ENCODE measurements around the gene GAK.
"Not testable (repeated sequence)": the region's sequence is repeated elsewhere in the genome, so short reads cannot be mapped to it uniquely, and the experiment has no call there.

GAK gene

GRCh38 chr4:952881-953573 lies 20.9 kb upstream of the GAK start:
- no peak for DNase-seq

- DNase-seq, result no peak
These were observed 19.7 kb upstream of the GAK start for GRCh38 chr4:951594-952468.

GRCh38 chr4:951186-951585 lies 19.1 kb upstream of the GAK start:
- no peak for DNase-seq

DNA sequence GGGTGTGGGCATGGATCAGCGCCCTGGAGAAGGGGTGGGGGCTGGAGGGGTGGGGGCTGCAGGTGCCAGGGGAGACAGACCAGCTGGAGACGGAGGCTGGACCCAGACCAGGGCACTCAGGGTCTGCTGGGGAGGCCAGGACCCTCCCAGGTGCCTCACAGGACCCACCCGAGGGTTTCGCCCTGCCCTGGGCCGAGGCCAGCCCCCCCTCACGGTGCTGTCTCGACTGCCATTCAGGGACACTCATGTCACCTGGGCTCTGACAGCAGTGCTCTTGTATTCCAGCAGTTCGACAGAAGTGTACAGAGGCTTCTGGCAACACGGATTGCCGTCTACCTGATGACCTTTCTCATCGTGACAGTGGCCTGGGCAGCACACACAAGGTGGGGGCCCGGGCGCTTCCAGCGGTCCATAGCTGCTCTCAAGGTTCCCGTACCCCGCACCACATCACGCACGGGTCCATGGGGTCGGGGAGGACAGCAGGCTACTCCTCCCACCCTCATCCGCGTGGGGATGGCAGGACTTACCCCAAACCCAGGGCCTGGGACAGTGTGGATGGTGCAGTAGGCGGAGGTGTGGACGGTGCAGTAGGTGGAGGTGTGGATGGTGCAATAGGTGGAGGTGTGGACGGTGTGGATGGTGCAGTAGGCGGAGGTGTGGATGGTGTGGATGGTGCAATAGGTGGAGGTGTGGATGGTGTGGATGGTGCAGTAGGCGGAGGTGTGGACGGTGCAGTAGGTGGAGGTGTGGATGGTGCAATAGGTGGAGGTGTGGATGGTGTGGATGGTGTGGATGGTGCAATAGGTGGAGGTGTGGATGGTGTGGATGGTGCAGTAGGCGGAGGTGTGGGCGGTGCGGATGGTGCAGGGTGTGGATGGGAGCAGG lies 18.3 kb upstream of the GAK start:
- DNase-seq, result no peak

- no peak for DNase-seq
These were observed 17.5 kb upstream of the GAK start for GRCh38 chr4:949656-950055.

DNA sequence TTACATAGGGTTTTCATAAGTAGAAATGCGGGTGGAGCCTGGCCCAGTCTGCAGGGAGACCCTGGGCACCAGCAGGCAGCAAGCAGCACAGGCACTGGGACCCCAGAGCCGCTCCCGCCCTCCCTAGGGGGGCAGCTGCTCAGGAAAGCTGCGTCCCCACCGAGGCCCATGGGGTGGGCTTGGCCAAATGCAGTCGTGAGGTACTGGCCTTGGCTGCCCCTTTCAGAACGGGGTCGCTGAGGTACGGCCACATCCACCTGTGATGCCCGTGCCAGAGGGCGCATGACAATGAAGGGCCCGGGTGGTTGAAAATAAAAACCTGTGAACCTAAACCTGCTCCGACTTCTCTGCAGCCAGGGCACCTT lies 16.8 kb upstream of the GAK start:
- DNase-seq, result no peak

DNA sequence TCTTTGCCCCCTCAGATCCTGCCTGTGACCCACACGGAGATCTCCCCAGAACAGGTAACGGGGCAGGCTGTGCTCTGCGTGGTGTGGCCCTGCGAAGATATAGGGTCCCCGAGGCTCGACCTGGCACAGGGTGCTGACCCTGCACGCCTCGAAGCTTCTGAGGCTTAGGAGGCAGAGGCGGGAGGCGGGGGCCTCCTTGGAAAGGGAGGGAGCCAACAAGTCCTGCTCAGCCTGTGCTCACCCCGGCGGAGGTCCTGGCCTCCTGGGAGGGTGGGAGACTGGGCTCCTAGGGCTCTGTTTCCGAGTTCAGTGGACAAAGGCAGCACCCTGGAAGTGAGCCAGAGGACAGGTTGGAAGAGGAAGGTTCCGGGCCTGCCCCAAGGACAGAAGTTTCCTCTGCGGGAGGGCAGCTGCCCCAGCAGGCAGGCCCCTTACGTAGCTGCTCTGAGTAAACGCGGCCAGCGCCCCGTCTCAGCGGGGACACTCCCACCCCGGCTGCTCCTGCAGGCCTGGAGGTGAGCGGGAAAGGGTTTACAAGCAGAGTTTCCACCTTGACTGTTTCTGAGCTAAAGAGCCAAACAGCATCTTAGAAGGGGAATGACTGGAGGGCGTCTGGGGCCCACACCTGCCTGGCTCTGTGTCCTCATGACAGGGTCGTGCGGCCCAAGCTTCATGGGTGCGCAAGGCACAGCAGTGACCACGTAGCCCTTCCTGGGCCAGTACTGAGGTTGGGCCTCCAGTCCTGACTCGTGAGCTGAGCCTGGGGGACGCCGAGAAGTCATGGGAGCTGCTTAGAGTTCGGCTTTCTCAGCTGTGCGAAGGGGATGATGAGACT lies 16.2 kb upstream of the GAK start:
- no peak for DNase-seq

GRCh38 chr4:947491-947971 lies 15.4 kb upstream of the GAK start:
- DNase-seq, result no peak

DNA sequence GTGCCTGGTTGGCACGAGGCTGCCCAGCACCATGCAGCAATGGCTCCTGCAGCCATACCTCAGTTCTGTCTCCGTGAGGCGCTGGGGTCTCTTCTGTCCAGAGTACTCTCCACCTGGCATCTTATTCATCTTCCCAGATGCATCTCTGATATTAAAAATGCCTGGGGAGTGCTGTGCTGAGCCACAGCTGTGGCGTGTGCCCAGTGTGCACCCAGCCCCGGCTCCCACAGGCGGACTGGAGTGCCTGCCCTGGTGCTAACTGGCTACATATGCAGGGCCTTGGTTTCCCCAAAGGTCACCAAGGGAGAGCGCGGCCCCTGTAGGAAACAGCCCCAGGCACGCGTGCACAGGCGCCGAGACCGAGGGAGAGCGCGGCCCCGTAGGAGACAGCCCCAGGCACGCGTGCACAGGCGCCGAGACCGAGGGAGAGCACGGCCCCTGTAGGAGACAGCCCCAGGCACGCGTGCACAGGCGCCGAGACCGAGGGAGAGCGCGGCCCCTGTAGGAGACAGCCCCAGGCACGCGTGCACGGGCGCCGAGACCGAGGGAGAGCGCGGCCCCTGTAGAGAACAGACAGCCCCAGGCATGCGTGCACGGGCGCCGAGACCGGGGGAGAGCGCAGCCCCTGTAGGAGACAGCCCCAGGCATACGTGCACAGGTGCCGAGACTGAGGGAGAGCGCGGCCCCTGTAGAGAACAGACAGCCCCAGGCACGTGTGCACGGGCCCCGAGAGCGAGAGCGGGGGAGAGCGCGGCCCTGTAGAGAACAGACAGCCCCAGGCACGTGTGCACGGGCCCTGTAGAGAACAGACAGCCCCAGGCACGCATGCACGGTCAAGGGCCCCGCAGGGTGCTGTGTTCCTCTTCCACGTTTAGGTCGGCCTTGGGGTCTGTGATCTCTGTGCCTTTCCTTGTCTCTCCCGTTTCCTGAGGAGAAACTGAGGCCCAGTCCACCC lies 14.7 kb upstream of the GAK start:
- DNase-seq, result no peak

GRCh38 chr4:946103-946450 lies 14.0 kb upstream of the GAK start:
- DNase-seq, result no peak

DNA sequence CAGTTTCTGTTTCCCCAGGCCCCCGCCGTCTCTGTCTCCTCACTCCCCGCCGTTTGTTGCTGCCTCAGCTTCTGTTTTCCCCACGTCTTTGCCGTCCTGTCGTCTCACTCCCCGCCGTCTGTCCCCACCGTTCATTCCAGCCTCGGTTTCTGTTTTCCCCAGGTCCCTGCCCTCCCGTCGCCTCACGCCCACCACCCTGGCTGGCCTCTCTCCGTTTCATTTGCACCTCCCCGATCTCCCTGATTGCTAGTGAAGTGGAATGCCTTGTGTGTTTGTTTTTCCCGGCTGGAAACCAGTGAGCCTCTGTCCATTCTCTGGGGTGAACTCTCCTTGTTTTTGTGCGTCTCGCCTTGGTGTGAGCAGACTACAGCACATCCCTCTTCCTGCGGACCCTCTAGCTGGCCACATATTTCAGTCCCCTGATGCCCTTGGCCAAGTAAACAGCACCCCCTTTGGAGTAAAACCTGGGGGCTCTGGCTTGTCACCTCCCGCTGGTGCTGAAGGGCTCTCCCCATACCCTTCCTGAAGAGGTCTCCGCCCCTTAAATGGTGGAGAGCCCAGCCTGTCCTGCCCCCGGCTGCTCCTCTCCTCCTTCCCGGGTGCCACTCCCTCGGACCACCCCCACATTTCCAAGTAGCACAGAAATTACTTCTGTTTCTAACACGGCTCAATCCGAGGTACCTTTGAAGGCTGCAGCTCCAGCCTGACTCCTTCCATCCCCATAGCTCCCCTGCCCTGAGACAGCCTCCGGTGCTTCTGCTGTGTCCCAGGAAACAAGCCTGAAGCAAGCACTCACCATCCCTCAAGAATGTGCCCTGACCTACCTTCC lies 13.4 kb upstream of the GAK start:
- no peak for DNase-seq

DNA sequence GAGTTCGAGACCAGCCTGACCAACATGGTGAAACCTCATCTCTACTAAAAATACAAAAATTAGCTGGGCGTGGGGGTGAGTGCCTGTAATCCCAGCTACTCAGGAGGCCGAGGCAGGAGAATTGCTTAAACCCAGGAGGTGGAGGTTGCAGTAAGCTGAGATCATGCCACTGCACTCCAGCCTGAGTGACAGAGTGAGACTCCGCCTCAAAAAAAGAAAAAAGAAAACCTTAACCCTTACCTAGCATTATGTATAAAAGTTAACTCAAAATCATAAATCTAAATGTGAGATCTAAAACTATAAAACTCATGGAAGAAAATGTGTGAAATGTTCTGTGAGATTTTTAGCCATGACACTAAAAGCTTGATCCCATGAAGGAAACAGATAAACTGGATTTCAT lies 7.4 kb upstream of the GAK start:
- not testable (repeated sequence) for DNase-seq

- no peak for DNase-seq
These were observed 576 bp upstream of the GAK start for GRCh38 chr4:932713-933070.

DNA sequence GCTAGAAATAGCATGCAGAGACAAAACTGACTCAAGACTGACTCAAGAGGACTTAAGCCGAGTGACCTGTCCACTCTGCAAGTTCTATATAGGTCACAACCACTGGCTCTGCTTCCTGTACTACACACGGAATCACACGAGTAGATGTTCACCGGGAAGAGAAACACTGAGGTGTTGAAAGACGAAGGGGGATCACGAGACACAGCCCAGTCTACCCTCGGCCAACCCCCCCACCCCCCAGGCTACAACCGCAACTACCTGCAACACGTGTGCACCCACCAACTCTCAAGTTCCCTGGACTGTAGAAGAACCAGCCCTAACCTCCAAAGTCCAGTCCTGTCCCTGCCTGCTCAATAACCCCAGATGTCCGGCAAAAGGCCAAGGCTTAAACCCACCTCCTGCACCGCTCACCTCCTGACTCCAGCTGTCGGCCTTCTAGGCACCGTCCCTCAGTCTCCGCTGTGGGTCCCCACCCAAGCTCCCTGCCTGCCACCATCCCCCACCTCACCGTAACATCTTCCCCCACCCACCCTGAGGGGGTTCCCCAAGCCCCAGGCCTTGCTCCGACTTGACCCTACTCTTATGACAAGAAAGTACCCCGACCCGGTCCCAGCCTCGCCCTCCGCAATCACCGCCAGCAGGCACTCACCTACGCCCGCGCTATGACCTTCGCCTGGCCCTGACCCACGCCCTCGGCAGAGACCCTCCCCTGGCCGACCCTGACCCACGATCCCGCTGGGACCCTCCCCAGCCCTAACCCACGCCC lies 739 bp downstream of the GAK start:
- no peak for DNase-seq

GRCh38 chr4:930827-931193 lies 1.3 kb downstream of the GAK start:
- no peak for DNase-seq

- DNase-seq, result no peak
These were observed 2.0 kb downstream of the GAK start for GRCh38 chr4:930028-930551.

GRCh38 chr4:929096-929765 lies 2.9 kb downstream of the GAK start:
- no peak for DNase-seq

- not testable (repeated sequence) for DNase-seq
These were observed 4.5 kb downstream of the GAK start for GRCh38 chr4:927566-927965.

Measured in hypothalamus (tissue), 51 donors.